Adrenal gland (tissue), 5 donors: ENCODE results near the gene TMEM132A.

Experiments
- POLR2A ChIP-seq, 2 donors: fragments of 450-650 bp; IDR thresholded peaks; one replicate each; pipeline ENCODE4 v1.6.1; 2017; ENCODE audit warnings: antibody characterized with exemption in 2 of 2, mild to moderate bottlenecking in 2 of 2, moderate library complexity in 1 of 2
- TF ChIP-seq, protein P1 (sequence below), 6 experiments: fragments of 450-650 bp in 4 of 6; fragments of 200-600 bp in 2 of 6; sonication (generic) in 1 of 6; IDR thresholded peaks; 1 replicate in 5 of 6; 2 replicates in 1 of 6; pipeline versions ENCODE4 v1.5.1 to v1.8.0; 2016 to 2021; ENCODE audit warnings: antibody characterized with exemption in 6 of 6, mild to moderate bottlenecking in 2 of 6, moderate library complexity in 1 of 6
- donor health status: DM: no; HTN: no; CAD: no.

DNA sequence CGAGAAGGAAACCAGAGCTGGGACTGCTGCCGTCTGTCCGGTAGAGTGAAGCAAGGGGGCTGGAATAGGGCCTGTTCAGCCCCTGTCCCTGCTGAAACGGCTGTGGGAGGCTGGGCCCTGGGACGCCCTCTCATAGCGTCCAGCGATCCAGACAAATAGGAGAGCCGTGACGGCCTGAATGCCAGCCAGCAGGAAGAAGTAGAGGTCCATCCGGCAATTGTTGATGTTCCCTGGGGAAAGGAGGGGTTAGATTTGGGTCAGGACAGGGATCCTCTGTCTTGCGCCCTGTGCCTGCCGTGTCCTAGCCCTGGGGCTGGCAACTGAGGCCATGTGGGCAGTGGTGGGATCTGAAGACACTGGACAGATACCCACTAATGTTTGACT, 12.9 kb downstream of the TMEM132A start:
- TF ChIP-seq POLR2A (IDR thresholded peaks at IDR 0.05): no peak
- TF ChIP-seq, protein P1, sequence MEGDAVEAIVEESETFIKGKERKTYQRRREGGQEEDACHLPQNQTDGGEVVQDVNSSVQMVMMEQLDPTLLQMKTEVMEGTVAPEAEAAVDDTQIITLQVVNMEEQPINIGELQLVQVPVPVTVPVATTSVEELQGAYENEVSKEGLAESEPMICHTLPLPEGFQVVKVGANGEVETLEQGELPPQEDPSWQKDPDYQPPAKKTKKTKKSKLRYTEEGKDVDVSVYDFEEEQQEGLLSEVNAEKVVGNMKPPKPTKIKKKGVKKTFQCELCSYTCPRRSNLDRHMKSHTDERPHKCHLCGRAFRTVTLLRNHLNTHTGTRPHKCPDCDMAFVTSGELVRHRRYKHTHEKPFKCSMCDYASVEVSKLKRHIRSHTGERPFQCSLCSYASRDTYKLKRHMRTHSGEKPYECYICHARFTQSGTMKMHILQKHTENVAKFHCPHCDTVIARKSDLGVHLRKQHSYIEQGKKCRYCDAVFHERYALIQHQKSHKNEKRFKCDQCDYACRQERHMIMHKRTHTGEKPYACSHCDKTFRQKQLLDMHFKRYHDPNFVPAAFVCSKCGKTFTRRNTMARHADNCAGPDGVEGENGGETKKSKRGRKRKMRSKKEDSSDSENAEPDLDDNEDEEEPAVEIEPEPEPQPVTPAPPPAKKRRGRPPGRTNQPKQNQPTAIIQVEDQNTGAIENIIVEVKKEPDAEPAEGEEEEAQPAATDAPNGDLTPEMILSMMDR (IDR thresholded peaks at IDR 0.05): no peak
